ENCODE results near the gene DNAJC5G. TPM values are rescaled to one million over a fixed set of nuclear protein-coding genes. Genes with fewer than 3 reads are reported as not detected.

The DNAJC5G gene
- total RNA-seq, 4 donors from 2014 or later, result 0.42 TPM; not detected in 3

- peaks cover 0 to 100% (median 61%) of the 10 kb centered on the region in 4 donors for H3K27me3 ChIP-seq
- DNase-seq (ENCODE audit: extremely low spot score), result no peak
Measured at GRCh38 chr2:27261926-27262298, 13.3 kb upstream of the DNAJC5G start.

DNA sequence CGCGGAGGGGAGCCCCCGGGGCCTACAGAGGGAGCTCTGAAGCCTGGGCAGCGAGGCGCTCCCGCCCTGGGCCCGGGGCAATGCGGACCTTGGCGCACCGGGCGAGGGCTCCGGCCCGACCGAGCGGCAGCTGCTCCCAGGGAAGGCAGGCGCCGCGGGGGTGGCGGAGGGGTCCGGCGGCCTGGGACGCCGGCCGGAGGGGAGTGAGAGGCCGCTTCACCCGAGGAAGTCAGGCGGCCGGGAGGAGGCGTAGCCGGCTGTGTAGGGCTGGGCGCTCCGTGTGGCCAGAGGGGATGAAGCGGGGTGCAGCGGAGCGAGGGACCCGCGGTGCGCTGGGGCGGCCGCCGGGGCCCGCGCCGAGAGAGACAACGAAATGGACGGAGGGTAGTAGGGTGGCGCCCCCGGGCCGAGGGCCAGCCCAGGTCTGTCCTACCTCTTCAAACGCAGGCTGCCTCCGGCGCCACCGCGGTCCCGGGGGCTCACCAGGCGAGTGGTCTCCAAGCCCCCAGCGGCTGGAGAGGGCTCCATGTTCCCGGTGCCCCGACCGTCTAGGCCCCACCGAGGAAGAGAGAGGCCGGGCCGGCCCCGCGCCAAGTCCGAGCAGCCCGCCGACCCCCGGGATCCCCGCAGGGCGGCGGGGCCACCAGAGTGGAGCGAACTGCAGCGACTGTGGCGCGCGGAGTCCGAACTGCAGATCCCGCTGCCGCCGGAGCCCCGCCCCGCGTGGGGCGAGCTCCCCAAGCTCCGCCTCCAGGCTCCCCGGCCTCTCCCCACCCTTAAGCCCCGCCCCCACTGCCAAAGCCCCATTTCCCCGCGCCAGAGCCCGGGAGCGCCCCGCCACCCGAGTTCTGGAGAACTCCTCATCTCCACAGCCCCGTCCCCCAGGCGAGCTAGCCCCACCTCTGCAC lies 12.6 kb upstream of the DNAJC5G start, which contains the start of gene SLC30A3:
SLC30A3 (minus strand) TSS at position 669 of the 908 bp plus-strand sequence; CDS start at position 528, 141 bp downstream.
- peaks cover 0 to 100% (median 61%) of the 10 kb centered on the region in 4 donors for H3K27me3 ChIP-seq
- H3K4me1 ChIP-seq, result peaks cover 35 to 40% (median 40%) of the 10 kb centered on the region in 4 donors
- no peaks in the 10 kb centered on the region for H3K36me3 ChIP-seq
- no peaks in the 10 kb centered on the region for H3K9me3 ChIP-seq
- TF ChIP-seq, protein P1, sequence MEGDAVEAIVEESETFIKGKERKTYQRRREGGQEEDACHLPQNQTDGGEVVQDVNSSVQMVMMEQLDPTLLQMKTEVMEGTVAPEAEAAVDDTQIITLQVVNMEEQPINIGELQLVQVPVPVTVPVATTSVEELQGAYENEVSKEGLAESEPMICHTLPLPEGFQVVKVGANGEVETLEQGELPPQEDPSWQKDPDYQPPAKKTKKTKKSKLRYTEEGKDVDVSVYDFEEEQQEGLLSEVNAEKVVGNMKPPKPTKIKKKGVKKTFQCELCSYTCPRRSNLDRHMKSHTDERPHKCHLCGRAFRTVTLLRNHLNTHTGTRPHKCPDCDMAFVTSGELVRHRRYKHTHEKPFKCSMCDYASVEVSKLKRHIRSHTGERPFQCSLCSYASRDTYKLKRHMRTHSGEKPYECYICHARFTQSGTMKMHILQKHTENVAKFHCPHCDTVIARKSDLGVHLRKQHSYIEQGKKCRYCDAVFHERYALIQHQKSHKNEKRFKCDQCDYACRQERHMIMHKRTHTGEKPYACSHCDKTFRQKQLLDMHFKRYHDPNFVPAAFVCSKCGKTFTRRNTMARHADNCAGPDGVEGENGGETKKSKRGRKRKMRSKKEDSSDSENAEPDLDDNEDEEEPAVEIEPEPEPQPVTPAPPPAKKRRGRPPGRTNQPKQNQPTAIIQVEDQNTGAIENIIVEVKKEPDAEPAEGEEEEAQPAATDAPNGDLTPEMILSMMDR (IDR thresholded peaks at IDR 0.05), result no peak
- no peak for TF ChIP-seq EP300 (IDR thresholded peaks at IDR 0.05)
- no peak for TF ChIP-seq POLR2AphosphoS5 (IDR thresholded peaks at IDR 0.05)
- TF ChIP-seq POLR2A (IDR thresholded peaks at IDR 0.05; ENCODE audit: low read depth), result no peak
- intact Hi-C loops (cut with DNase I), result loop anchor here (10.0 kb wide), 1 partner anchor 818 kb away; no protein-coding TSS in a partner anchor
- H3K4me3 ChIP-seq, result peak within 1 kb of the TSS; percentile 49 to 56 (median 54)
- WGBS, result 1% methylated on average over 16 of the region's 96 CpGs
- no peak for DNase-seq (ENCODE audit: extremely low spot score)
- no peak within 1 kb of the TSS for H3K27ac ChIP-seq (replicated peaks in 1 of 4)

More at GRCh38 chr2:27261926-27262298, 13.3 kb upstream of the DNAJC5G start:
- Histone ChIP-seq H3K36me3 (no peaks in the 10 kb centered on the region), H3K9me3 (no peaks in the 10 kb centered on the region), H3K27ac (replicated peaks in 1 of 4) (no peak overlapping the region), H3K4me3 (peak overlapping the region; percentile 49 to 56 (median 54)), H3K4me1 (peaks cover 35 to 40% (median 40%) of the 10 kb centered on the region in 4 donors)
- intact Hi-C loops (cut with DNase I), result loop anchor here (10.0 kb wide), 1 partner anchor 817 kb away; no protein-coding TSS in a partner anchor
- no peak for TF ChIP-seq EP300 (IDR thresholded peaks at IDR 0.05)
- no peak for TF ChIP-seq POLR2A (IDR thresholded peaks at IDR 0.05; ENCODE audit: low read depth)
- no peak for TF ChIP-seq POLR2AphosphoS5 (IDR thresholded peaks at IDR 0.05)
- TF ChIP-seq, protein P1 (IDR thresholded peaks at IDR 0.05), result no peak
- WGBS, result 16% methylated on average over 8 of the region's 40 CpGs

GRCh38 chr2:27263287-27264252 lies 11.7 kb upstream of the DNAJC5G start:
- no peak overlapping the region for H3K27ac ChIP-seq (replicated peaks in 1 of 4)
- WGBS, result 4% methylated on average over 10 of the region's 46 CpGs
- no peak for DNase-seq (ENCODE audit: extremely low spot score)
- TF ChIP-seq, protein P1 (IDR thresholded peaks at IDR 0.05), result no peak
- TF ChIP-seq POLR2AphosphoS5 (IDR thresholded peaks at IDR 0.05) (no peak), POLR2A (IDR thresholded peaks at IDR 0.05; ENCODE audit: low read depth) (no peak), EP300 (IDR thresholded peaks at IDR 0.05) (no peak)
- no peaks in the 10 kb centered on the region for H3K9me3 ChIP-seq
- no peaks in the 10 kb centered on the region for H3K36me3 ChIP-seq
- peak overlapping the region; percentile 49 to 56 (median 54) for H3K4me3 ChIP-seq
- intact Hi-C loops (cut with DNase I), result loop anchor here (10.0 kb wide), 1 partner anchor 819 kb away; no protein-coding TSS in a partner anchor
- H3K27me3 ChIP-seq, result peaks cover 0 to 100% (median 61%) of the 10 kb centered on the region in 4 donors
- H3K4me1 ChIP-seq, result peaks cover 35 to 40% (median 40%) of the 10 kb centered on the region in 4 donors

DNA sequence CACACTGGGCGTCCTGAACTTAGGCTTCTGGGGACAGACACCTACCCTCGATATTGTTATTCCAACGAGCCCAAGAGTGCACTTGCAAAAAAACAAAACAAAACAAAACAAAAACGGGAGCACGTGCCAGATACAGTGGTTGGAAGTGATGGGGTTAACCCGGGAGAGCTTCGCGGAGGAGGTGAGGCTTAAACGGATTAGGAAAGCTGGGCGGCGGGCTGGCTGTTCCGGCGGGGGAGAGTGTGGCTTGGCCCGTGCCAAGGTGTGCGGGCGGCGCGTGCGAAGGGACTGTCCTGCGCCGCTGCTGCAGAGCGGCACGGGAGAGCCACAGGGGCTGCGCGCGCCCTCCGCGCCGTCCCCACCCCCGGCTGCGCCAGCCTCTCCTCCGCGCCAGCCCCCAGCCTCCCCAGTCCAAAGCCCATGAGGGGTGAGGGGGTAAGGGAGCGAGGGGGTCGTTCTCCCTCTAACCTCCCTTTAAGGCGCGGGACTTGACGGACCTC lies 10.9 kb upstream of the DNAJC5G start:
- no peak for DNase-seq (ENCODE audit: extremely low spot score)
- H3K4me1 ChIP-seq, result peaks cover 35 to 40% (median 40%) of the 10 kb centered on the region in 4 donors
- peaks cover 0 to 97% (median 61%) of the 10 kb centered on the region in 4 donors for H3K27me3 ChIP-seq
- 0% methylated on average over 10 of the region's 38 CpGs for WGBS
- no peak for TF ChIP-seq POLR2A (IDR thresholded peaks at IDR 0.05; ENCODE audit: low read depth)
- no peak for TF ChIP-seq EP300 (IDR thresholded peaks at IDR 0.05)
- TF ChIP-seq, protein P1 (IDR thresholded peaks at IDR 0.05), result no peak
- no peak for TF ChIP-seq POLR2AphosphoS5 (IDR thresholded peaks at IDR 0.05)
- H3K36me3 ChIP-seq, result no peaks in the 10 kb centered on the region
- intact Hi-C loops (cut with DNase I), result loop anchor here (10.0 kb wide), 1 partner anchor 820 kb away; no protein-coding TSS in a partner anchor
- H3K9me3 ChIP-seq, result no peaks in the 10 kb centered on the region
- H3K27ac ChIP-seq (replicated peaks in 1 of 4), result no peak overlapping the region
- peak overlapping the region; percentile 30 to 56 (median 52) for H3K4me3 ChIP-seq
